Astrocyte (in vitro differentiated cells and primary cell): ENCODE data around the gene PTPN14. TPM values are rescaled to one million over a fixed set of nuclear protein-coding genes. Genes with fewer than 3 reads are reported as not detected.

ENCODE experiments used
- DNase-seq: peaks from one replicate; pipeline ENCODE4 v3.0.0-alpha.2; 2010; ENCODE audit warnings: low read depth
- FAIRE-seq: peaks from 2 replicates; lab custom pipeline; 2011; peaks lifted over from hg19 to GRCh38; lab: Jason Lieb, UNC
- H2AFZ ChIP-seq: 2 replicates; pipeline ENCODE4 v1.6.0; 2012; ENCODE audit warnings: low read depth, low read length, inconsistent platforms
- H3K27ac ChIP-seq: 2 replicates; pipeline ENCODE4 v1.5.1; 2011; ENCODE audit warnings: low read depth, low read length, inconsistent platforms
- H3K27me3 ChIP-seq: 2 replicates; pipeline ENCODE4 v1.6.0; 2011; ENCODE audit warnings: low read length, inconsistent platforms; ENCODE audit not compliant: insufficient read depth
- H3K36me3 ChIP-seq: 2 replicates; pipeline ENCODE4 v1.5.1; 2011; ENCODE audit warnings: low read length, inconsistent platforms; ENCODE audit not compliant: insufficient read depth
- H3K4me1 ChIP-seq: 2 replicates; pipeline ENCODE4 v1.5.1; 2011; ENCODE audit warnings: low read length, inconsistent platforms; ENCODE audit not compliant: insufficient read depth
- H3K4me2 ChIP-seq: 2 replicates; pipeline ENCODE4 v1.6.0; 2012; ENCODE audit warnings: low read length, inconsistent platforms
- H3K4me3 ChIP-seq: 2 replicates; pipeline ENCODE4 v1.5.1; 2011; ENCODE audit warnings: low read depth, mild to moderate bottlenecking, low read length, inconsistent platforms; ENCODE audit not compliant: insufficient read depth
- H3K79me2 ChIP-seq: 2 replicates; pipeline ENCODE4 v1.6.0; 2012; ENCODE audit warnings: mild to moderate bottlenecking, low read length, inconsistent platforms; ENCODE audit not compliant: insufficient read depth
- H3K9ac ChIP-seq: 2 replicates; pipeline ENCODE4 v1.6.0; 2012; ENCODE audit warnings: mild to moderate bottlenecking, low read length, inconsistent platforms
- H3K9me3 ChIP-seq: 2 replicates; pipeline ENCODE4 v1.5.1; 2012; ENCODE audit warnings: low read depth, mild to moderate bottlenecking, low read length, inconsistent platforms; ENCODE audit not compliant: insufficient read depth
- H4K20me1 ChIP-seq: 2 replicates; pipeline ENCODE4 v1.6.0; 2012; ENCODE audit warnings: low read length, inconsistent platforms; ENCODE audit not compliant: insufficient read depth
- H3K27ac Mint-ChIP-seq: one replicate; pipeline ENCODE4 v1.8.0; 2021; ENCODE audit warnings: mild to moderate bottlenecking, mixed read lengths; ENCODE audit not compliant: unreplicated experiment
- H3K27me3 Mint-ChIP-seq: one replicate; pipeline ENCODE4 v1.8.0; 2021; ENCODE audit warnings: low read depth, mixed read lengths; ENCODE audit not compliant: unreplicated experiment
- H3K36me3 Mint-ChIP-seq: one replicate; pipeline ENCODE4 v1.8.0; 2021; ENCODE audit warnings: low read depth, mixed read lengths; ENCODE audit not compliant: unreplicated experiment
- H3K4me1 Mint-ChIP-seq: one replicate; pipeline ENCODE4 v1.8.0; 2021; ENCODE audit warnings: low read depth, mixed read lengths; ENCODE audit not compliant: unreplicated experiment
- H3K4me3 Mint-ChIP-seq: one replicate; pipeline ENCODE4 v1.8.0; 2021; ENCODE audit warnings: mild to moderate bottlenecking, moderate library complexity, mixed read lengths; ENCODE audit not compliant: unreplicated experiment
- H3K9me3 Mint-ChIP-seq: one replicate; pipeline ENCODE4 v1.8.0; 2021; ENCODE audit warnings: mild to moderate bottlenecking, mixed read lengths; ENCODE audit not compliant: unreplicated experiment
- CTCF ChIP-seq: IDR thresholded peaks from 2 replicates; pipeline ENCODE4 v1.5.1; 2011; ENCODE audit warnings: low read depth, mild to moderate bottlenecking, inconsistent platforms, low read length, moderate library complexity; ENCODE audit not compliant: insufficient read depth
- EZH2 ChIP-seq: IDR thresholded peaks from 2 replicates; pipeline ENCODE4 v1.6.1; 2012; ENCODE audit warnings: mild to moderate bottlenecking, low read length, inconsistent platforms; ENCODE audit not compliant: insufficient read depth
- total RNA-seq: library from RNA; stranded (reverse); gene quantifications from 2 replicates; pipeline ENCODE4 v1.2.1, GENCODE V29; 2021

Gene PTPN14
- total RNA-seq, 1 donor from 2014 or later = 177 TPM

GRCh38 chr1:214402613-214403083, 148.8 kb downstream of the PTPN14 start:
- Mint-ChIP-seq H3K4me1 (peaks cover 65% of the 10 kb centered on the region), H3K27me3 (no peaks in the 10 kb centered on the region), H3K9me3 (no peaks in the 10 kb centered on the region), H3K36me3 (peaks cover 34% of the 10 kb centered on the region), H3K27ac (peak overlapping the region; percentile 98), H3K4me3 (no peak overlapping the region)
- TF ChIP-seq CTCF = no peak
- TF ChIP-seq EZH2 = no peak
- H3K79me2 ChIP-seq = peaks cover 41% of the 10 kb centered on the region
- H3K9me3 ChIP-seq = no peaks in the 10 kb centered on the region
- no peaks in the 10 kb centered on the region for H3K27me3 ChIP-seq
- no peak for DNase-seq
- H3K4me2 ChIP-seq = no peak overlapping the region
- no peak overlapping the region for H2AFZ ChIP-seq
- no peaks in the 10 kb centered on the region for H4K20me1 ChIP-seq
- no peak for FAIRE-seq
- no peak overlapping the region for H3K4me3 ChIP-seq
- H3K9ac ChIP-seq = no peak overlapping the region
- peaks cover 44% of the 10 kb centered on the region for H3K4me1 ChIP-seq
- H3K36me3 ChIP-seq = peaks cover 26% of the 10 kb centered on the region
- no peak overlapping the region for H3K27ac ChIP-seq

- H3K4me1 Mint-ChIP-seq = peaks cover 65% of the 10 kb centered on the region
- H3K27me3 Mint-ChIP-seq = no peaks in the 10 kb centered on the region
- FAIRE-seq (no peak), DNase-seq (peak; percentile 84)
- H2AFZ ChIP-seq = no peak overlapping the region
- H3K27ac ChIP-seq = peak overlapping the region; percentile 6
- peaks cover 44% of the 10 kb centered on the region for H3K4me1 ChIP-seq
- no peaks in the 10 kb centered on the region for H3K27me3 ChIP-seq
- peak overlapping the region; percentile 34 for H3K27ac Mint-ChIP-seq
- H3K36me3 ChIP-seq = peaks cover 29% of the 10 kb centered on the region
- no peak overlapping the region for H3K4me3 Mint-ChIP-seq
- H3K79me2 ChIP-seq = peaks cover 43% of the 10 kb centered on the region
- H3K4me2 ChIP-seq = no peak overlapping the region
- TF ChIP-seq CTCF = no peak
- no peak for TF ChIP-seq EZH2
- H3K36me3 Mint-ChIP-seq = peaks cover 39% of the 10 kb centered on the region
- H3K9me3 Mint-ChIP-seq = no peaks in the 10 kb centered on the region
- H3K4me3 ChIP-seq = no peak overlapping the region
- H3K9me3 ChIP-seq = no peaks in the 10 kb centered on the region
- no peak overlapping the region for H3K9ac ChIP-seq
- H4K20me1 ChIP-seq = no peaks in the 10 kb centered on the region
Observed at GRCh38 chr1:214401666-214402065, 149.7 kb downstream of the PTPN14 start.

GRCh38 chr1:214400131-214400530, 151.3 kb downstream of the PTPN14 start:
- Histone ChIP-seq H3K27me3 (no peaks in the 10 kb centered on the region), H4K20me1 (no peaks in the 10 kb centered on the region), H3K9me3 (no peaks in the 10 kb centered on the region), H3K9ac (peak overlapping the region; percentile 2), H3K27ac (peak overlapping the region; percentile 48), H3K4me3 (no peak overlapping the region), H3K36me3 (peaks cover 35% of the 10 kb centered on the region), H3K4me2 (peak overlapping the region; percentile 30), H3K4me1 (peaks cover 46% of the 10 kb centered on the region), H2AFZ (no peak overlapping the region), H3K79me2 (peaks cover 35% of the 10 kb centered on the region)
- Mint-ChIP-seq H3K27ac (peak overlapping the region; percentile 48), H3K4me3 (no peak overlapping the region), H3K27me3 (no peaks in the 10 kb centered on the region), H3K9me3 (no peaks in the 10 kb centered on the region), H3K36me3 (peaks cover 46% of the 10 kb centered on the region), H3K4me1 (peaks cover 65% of the 10 kb centered on the region)
- TF ChIP-seq CTCF (no peak), EZH2 (no peak)
- peak; percentile 97 for DNase-seq
- FAIRE-seq = peak; percentile 13
